HCT116 (cell line): ENCODE measurements around the gene SAMHD1. TPM values are rescaled to one million over a fixed set of nuclear protein-coding genes. Genes with fewer than 3 reads are reported as not detected.

Experiments
- ATAC-seq: fragments of 200-7000 bp; cut with Tn5 transposase; 2 replicates; pipeline ENCODE4 v1.9.1; 2020; ENCODE audit warnings: mild to moderate bottlenecking, moderate library complexity
- BruUV-seq: library from RNA; stranded (reverse); fragments of 400-500 nt; replicated peaks from 2 replicates; lab custom pipeline; 2021; lab: Mats Ljungman, UMichigan
- CTCF ChIA-PET: fragments of 300-600 bp; sonication (Branson Sonifier 250); formaldehyde crosslinking; loops from one replicate; lab custom pipeline; 2021; ENCODE audit warnings: antibody characterized with exemption; lab: Charles Lee
- POLR2A ChIA-PET: fragments of 300-600, 350-600 bp; sonication (Branson Sonifier 250); formaldehyde crosslinking; loops from one replicate; lab custom pipeline; 2021; ENCODE audit warnings: antibody characterized with exemption; lab: Charles Lee
- RAD21 ChIA-PET, 2 experiments: fragments of 300-600 bp; sonication (Branson Sonifier 250); formaldehyde crosslinking; loops; one replicate each; lab custom pipeline; 2023; ENCODE audit warnings: low total read pairs in 2 of 2; ENCODE audit not compliant: uncharacterized antibody in 2 of 2, unreplicated experiment in 2 of 2, low non-redundant PET in 1 of 2; lab: Charles Lee
- DNase-seq: peaks from one replicate; pipeline ENCODE4 v3.0.0-alpha.2; 2010; ENCODE audit warnings: low read depth, low spot score
- H2AFZ ChIP-seq: fragments of 200-600 bp; shearing (Covaris generic), sonication (generic); 2 replicates; pipeline ENCODE4 v1.6.1; 2017; ENCODE audit warnings: low read depth, mixed run types, mixed read lengths, antibody characterized with exemption, low read length; ENCODE audit not compliant: poor library complexity, severe bottlenecking
- H3K27ac ChIP-seq: 2 replicates; pipeline ENCODE4 v1.5.1; 2012; ENCODE audit warnings: low read depth, low read length
- H3K27me3 ChIP-seq: fragments of 200-600 bp; sonication (generic); 2 replicates; pipeline ENCODE4 v1.6.1; 2016; ENCODE audit warnings: mixed run types, low read length, mixed read lengths; ENCODE audit not compliant: insufficient read depth
- H3K36me3 ChIP-seq, 2 experiments: fragments of 200-500 bp in 1 of 2; fragments of 200-600 bp in 1 of 2; sonication (Bioruptor generic) in 1 of 2; sonication (generic) in 1 of 2; 2 replicates each; pipeline versions ENCODE4 v1.5.1 to v1.6.1; 2014 to 2016; ENCODE audit warnings: low read length in 2 of 2, inconsistent platforms in 1 of 2, mixed read lengths in 1 of 2, mixed run types in 1 of 2; ENCODE audit not compliant: insufficient read depth in 2 of 2, control insufficient read depth in 1 of 2
- H3K4me1 ChIP-seq, 2 experiments: fragments of 200-600 bp in 1 of 2; sonication (generic) in 1 of 2; 2 replicates each; pipeline versions ENCODE4 v1.5.1 to v1.6.1; 2012 to 2017; ENCODE audit warnings: low read length in 2 of 2, inconsistent platforms in 1 of 2, mild to moderate bottlenecking in 1 of 2, mixed read lengths in 1 of 2, mixed run types in 1 of 2, moderate library complexity in 1 of 2; ENCODE audit not compliant: insufficient read depth in 2 of 2, control insufficient read depth in 1 of 2
- H3K4me2 ChIP-seq: fragments of 200-600 bp; sonication (generic); 2 replicates; pipeline ENCODE4 v1.6.1; 2017; ENCODE audit warnings: mixed run types, low read length, mixed read lengths
- H3K4me3 ChIP-seq, 2 experiments: fragments of 200-600 bp in 1 of 2; sonication (generic) in 1 of 2; replicated peaks in 1 of 2; 2 replicates each; pipeline ENCODE4 v1.5.1; 2011 to 2016; ENCODE audit warnings: low read length in 2 of 2, control low read depth in 1 of 2, low read depth in 1 of 2, mild to moderate bottlenecking in 1 of 2, mixed read lengths in 1 of 2, mixed run types in 1 of 2
- H3K79me2 ChIP-seq: fragments of 200-600 bp; sonication (generic); 2 replicates; pipeline ENCODE4 v1.6.1; 2017; ENCODE audit warnings: mild to moderate bottlenecking, mixed run types, low read length, moderate library complexity, mixed read lengths; ENCODE audit not compliant: insufficient read depth
- H3K9ac ChIP-seq: fragments of 200-600 bp; sonication (generic); 2 replicates; pipeline ENCODE4 v1.6.1; 2016; ENCODE audit warnings: low read length, mixed read lengths
- H3K9me2 ChIP-seq: fragments of 200-600 bp; sonication (generic), shearing (Covaris generic); 2 replicates; pipeline ENCODE4 v1.6.1; 2017; ENCODE audit warnings: mixed run types, mild to moderate bottlenecking, moderate library complexity; ENCODE audit not compliant: insufficient read depth
- H3K9me3 ChIP-seq, 2 experiments: fragments of 200-500 bp in 1 of 2; fragments of 200-600 bp in 1 of 2; sonication (Bioruptor generic) in 1 of 2; sonication (generic) in 1 of 2; 2 replicates each; pipeline ENCODE4 v1.6.1; 2014 to 2017; ENCODE audit warnings: low read length in 2 of 2, mixed read lengths in 2 of 2, inconsistent platforms in 1 of 2, low read depth in 1 of 2, mild to moderate bottlenecking in 1 of 2, mixed run types in 1 of 2, moderate library complexity in 1 of 2; ENCODE audit not compliant: control insufficient read depth in 1 of 2, insufficient read depth in 1 of 2
- H4K20me1 ChIP-seq: fragments of 200-600 bp; sonication (generic), shearing (Covaris generic); 2 replicates; pipeline ENCODE4 v1.6.1; 2017; ENCODE audit warnings: mixed run types, mild to moderate bottlenecking, moderate library complexity; ENCODE audit not compliant: insufficient read depth
- CEBPB ChIP-seq: IDR thresholded peaks from 2 replicates; pipeline ENCODE4 v1.6.1; 2012; ENCODE audit warnings: low read depth
- EGR1 ChIP-seq: IDR thresholded peaks from 2 replicates; pipeline ENCODE4 v1.6.1; 2012; ENCODE audit warnings: low read depth
- ELF1 ChIP-seq: IDR thresholded peaks from 2 replicates; pipeline ENCODE4 v1.6.1; 2012; ENCODE audit warnings: low read depth, borderline replicate concordance
- EZH2 ChIP-seq: fragments of 200-600 bp; sonication (generic); IDR thresholded peaks from 2 replicates; pipeline ENCODE4 v1.6.1; 2017; ENCODE audit warnings: antibody characterized with exemption, mixed run types
- FOSL1 ChIP-seq: IDR thresholded peaks from 2 replicates; pipeline ENCODE4 v1.6.1; 2012; ENCODE audit warnings: low read depth
- JUND ChIP-seq: IDR thresholded peaks from 2 replicates; pipeline ENCODE4 v1.6.1; 2012
- SIN3A ChIP-seq: IDR thresholded peaks from 2 replicates; pipeline ENCODE4 v1.6.1; 2012; ENCODE audit warnings: low read depth
- SP1 ChIP-seq: IDR thresholded peaks from 2 replicates; pipeline ENCODE4 v1.6.1; 2012; ENCODE audit warnings: low read depth
- SRF ChIP-seq: IDR thresholded peaks from 2 replicates; pipeline ENCODE4 v1.6.1; 2012; ENCODE audit warnings: low read depth
- TCF7L2 ChIP-seq: IDR thresholded peaks from 2 replicates; pipeline ENCODE4 v1.7.0; 2011; ENCODE audit warnings: borderline replicate concordance, inconsistent platforms; ENCODE audit not compliant: insufficient read depth, insufficient read length; ENCODE audit errors: extremely low read depth
- YY1 ChIP-seq: IDR thresholded peaks from 2 replicates; pipeline ENCODE4 v1.6.1; 2011; ENCODE audit warnings: low read length, low read depth, moderate library complexity, mild to moderate bottlenecking; ENCODE audit not compliant: insufficient replicate concordance; ENCODE audit errors: extremely low read depth
- ZFX ChIP-seq: fragments of 450-650 bp; IDR thresholded peaks from 2 replicates; pipeline ENCODE4 v1.6.1; 2017
- intact Hi-C: fragments of 100-400 bp; cut with micrococcal nuclease; formaldehyde crosslinking; loops from 2 replicates; pipeline ENCODE4 v1.10.0; 2022
- total RNA-seq: library from RNA; stranded (reverse); gene quantifications from one replicate; pipeline ENCODE4 v1.2.1, GENCODE V29; 2021; ENCODE audit not compliant: unreplicated experiment
- TF ChIP-seq, protein P1 (sequence below): IDR thresholded peaks from 2 replicates; pipeline ENCODE4 v1.6.1; 2012
- TF ChIP-seq, protein P2 (sequence below), 3 experiments: fragments of 200-600 bp in 1 of 3; sonication (generic) in 1 of 3; IDR thresholded peaks in 2 of 3; conservative IDR thresholded peaks in 1 of 3; 2 replicates each; pipeline ENCODE4 v1.5.1; 2012 to 2017; ENCODE audit warnings: low read depth in 2 of 3, low read length in 2 of 3, antibody characterized with exemption in 1 of 3, borderline replicate concordance in 1 of 3, control low read depth in 1 of 3, mild to moderate bottlenecking in 1 of 3, mixed read lengths in 1 of 3, mixed run types in 1 of 3, moderate library complexity in 1 of 3; ENCODE audit not compliant: insufficient read depth in 1 of 3
- TF ChIP-seq, protein P3 (sequence below): IDR thresholded peaks from 2 replicates; pipeline ENCODE4 v1.6.1; 2012

Gene SAMHD1
- total RNA-seq, 1 experiment from 2014 or later, result 21.4 TPM

DNA sequence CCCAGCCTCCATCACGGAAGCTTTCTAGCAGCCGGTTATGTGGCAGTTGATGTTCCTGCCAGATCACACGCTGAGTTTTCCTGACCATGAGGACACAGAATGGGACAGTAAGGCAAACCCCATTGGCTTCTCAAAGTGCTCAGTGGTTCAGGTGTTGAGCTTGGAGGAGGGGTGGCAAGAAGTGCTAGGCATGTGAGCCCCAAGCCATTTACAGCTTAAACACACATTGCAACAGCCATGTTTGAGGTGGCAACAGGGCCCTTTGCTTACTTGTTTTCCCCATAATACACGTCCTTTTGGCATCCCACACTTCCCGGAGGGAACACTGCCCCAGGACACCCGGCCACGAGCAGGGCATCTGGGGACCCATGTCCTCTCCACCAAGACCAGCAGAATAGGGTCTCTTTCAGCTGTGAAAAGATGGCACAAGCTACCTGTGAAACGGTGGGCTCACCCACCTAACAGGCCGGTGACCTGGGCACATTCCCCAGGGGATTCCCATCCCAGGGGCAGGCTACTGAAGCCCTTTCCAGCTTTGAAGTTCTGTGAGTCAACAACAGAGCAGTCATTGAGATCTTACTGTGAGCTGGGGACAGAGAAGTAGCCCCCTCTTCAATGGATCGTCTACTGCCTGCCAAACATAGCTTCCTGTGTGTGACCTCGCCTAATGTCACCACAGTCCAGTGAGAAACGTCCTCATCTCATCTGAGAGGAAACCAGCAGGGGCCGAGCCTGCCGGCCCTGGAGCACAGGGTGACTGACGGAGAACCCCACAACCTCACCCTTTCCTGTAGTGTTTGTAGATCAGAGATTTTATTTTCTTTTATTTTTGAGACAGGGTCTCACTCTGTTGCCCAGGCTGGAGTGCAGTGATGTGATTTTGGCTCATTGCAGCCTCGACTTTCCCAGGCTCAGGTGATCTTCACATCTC is 79.6 kb downstream of the SAMHD1 start:
- DNase-seq, result no peak
- Histone ChIP-seq H3K36me3 (no peaks in the 10 kb centered on the region), H2AFZ (no peak overlapping the region), H3K4me1 (peaks cover 0 to 23% of the 10 kb centered on the region in 2 experiments; a peak in 1 of 4 replicates), H3K27ac (no peak overlapping the region), H3K79me2 (no peaks in the 10 kb centered on the region), H3K4me2 (no peak overlapping the region), H3K27me3 (no peaks in the 10 kb centered on the region), H4K20me1 (no peaks in the 10 kb centered on the region), H3K9ac (no peak overlapping the region), H3K4me3 (no peak overlapping the region), H3K9me2 (no peaks in the 10 kb centered on the region), H3K9me3 (no peaks in the 10 kb centered on the region)
- intact Hi-C loops, result no loop called here
- ATAC-seq, result no peak
- ChIA-PET POLR2A (no interaction called here), RAD21 (no interaction called here), CTCF (interaction anchor here (1.1 to 1.4 kb wide), 2 partner anchors 15 kb away, joined by 3 to 4 read pairs; no protein-coding TSS in a partner anchor)
- BruUV-seq, result no TSS peak
- TF ChIP-seq ELF1 (no peak), JUND (no peak), YY1 (no peak)

DNA sequence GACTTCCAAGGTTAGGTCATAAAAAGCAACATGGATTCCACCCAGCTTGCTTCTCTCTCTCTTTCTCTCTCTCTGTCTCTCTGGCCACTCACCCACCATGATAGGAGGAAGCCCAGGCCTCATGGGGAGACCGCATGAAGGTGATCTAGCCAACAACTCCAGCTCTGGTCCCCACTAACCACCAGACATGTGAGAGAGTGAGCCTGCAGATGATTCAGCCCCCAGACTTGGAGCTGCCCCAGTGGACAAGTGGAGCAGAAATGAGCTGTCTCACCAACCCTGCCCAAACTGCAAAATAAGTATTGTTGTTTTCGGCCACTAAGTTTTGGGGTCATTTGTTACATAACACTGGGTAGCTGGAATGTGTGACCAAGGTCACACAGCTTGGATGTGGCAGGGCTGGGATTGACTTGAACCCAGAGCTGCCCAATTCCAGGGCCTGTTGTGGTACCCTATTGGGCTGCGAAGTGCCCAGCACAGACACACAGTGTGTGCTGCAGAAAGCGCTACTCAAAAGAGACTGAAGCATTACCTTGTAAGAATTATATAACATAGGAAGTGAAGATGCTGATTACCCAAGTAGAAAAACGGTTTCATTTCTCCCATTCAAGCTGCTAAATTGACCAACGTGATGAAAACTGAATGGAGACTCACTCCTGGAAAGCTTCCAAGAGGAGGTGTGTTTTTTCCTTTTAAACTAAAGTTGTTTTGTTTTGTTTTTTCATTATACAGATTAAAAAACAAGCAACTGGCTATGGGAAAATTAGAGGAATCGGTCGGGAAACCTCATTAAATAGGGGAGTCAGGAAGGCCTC is 84.6 kb downstream of the SAMHD1 start:
- H3K79me2 ChIP-seq, result peaks cover 1% of the 10 kb centered on the region; the same call in 1 of the 2 replicates
- BruUV-seq, result no TSS peak
- H3K36me3 ChIP-seq, result no peaks in the 10 kb centered on the region
- ChIA-PET RAD21 (interaction anchor here in 1 of 2 experiments (0.7 kb wide), 1 partner anchor 9 kb away, joined by 5 read pairs; the partner anchor contains the start of gene TLDC2), CTCF (no interaction called here), POLR2A (interaction anchor here (0.6 kb wide), 1 partner anchor 8 kb away, joined by 3 read pairs; no protein-coding TSS in a partner anchor)
- no peak for DNase-seq
- intact Hi-C loops, result no loop called here
- H3K27me3 ChIP-seq, result no peaks in the 10 kb centered on the region
- H3K4me2 ChIP-seq, result no peak overlapping the region
- no peak overlapping the region for H3K27ac ChIP-seq
- H2AFZ ChIP-seq, result no peak overlapping the region
- no peak for ATAC-seq
- H3K4me3 ChIP-seq, result no peak overlapping the region
- no peaks in the 10 kb centered on the region for H3K9me2 ChIP-seq
- no peaks in the 10 kb centered on the region for H3K9me3 ChIP-seq
- no peaks in the 10 kb centered on the region for H4K20me1 ChIP-seq
- peaks cover 10 to 23% of the 10 kb centered on the region in 2 experiments for H3K4me1 ChIP-seq
- H3K9ac ChIP-seq, result no peak overlapping the region
- TF ChIP-seq ELF1 (no peak), FOSL1 (no peak), EGR1 (no peak), SIN3A (no peak), TCF7L2 (no peak), ZFX (no peak), YY1 (no peak), SRF (no peak), CEBPB (no peak), SP1 (no peak), EZH2 (no peak)
- TF ChIP-seq, protein P1, sequence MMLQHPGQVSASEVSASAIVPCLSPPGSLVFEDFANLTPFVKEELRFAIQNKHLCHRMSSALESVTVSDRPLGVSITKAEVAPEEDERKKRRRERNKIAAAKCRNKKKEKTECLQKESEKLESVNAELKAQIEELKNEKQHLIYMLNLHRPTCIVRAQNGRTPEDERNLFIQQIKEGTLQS, result no peak
- TF ChIP-seq, protein P2, sequence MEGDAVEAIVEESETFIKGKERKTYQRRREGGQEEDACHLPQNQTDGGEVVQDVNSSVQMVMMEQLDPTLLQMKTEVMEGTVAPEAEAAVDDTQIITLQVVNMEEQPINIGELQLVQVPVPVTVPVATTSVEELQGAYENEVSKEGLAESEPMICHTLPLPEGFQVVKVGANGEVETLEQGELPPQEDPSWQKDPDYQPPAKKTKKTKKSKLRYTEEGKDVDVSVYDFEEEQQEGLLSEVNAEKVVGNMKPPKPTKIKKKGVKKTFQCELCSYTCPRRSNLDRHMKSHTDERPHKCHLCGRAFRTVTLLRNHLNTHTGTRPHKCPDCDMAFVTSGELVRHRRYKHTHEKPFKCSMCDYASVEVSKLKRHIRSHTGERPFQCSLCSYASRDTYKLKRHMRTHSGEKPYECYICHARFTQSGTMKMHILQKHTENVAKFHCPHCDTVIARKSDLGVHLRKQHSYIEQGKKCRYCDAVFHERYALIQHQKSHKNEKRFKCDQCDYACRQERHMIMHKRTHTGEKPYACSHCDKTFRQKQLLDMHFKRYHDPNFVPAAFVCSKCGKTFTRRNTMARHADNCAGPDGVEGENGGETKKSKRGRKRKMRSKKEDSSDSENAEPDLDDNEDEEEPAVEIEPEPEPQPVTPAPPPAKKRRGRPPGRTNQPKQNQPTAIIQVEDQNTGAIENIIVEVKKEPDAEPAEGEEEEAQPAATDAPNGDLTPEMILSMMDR (IDR thresholded peaks at IDR 0.05 in 2 of 3, conservative IDR thresholded peaks at IDR 0.05 in 1 of 3; ENCODE audit: borderline replicate concordance in 1 of 3, insufficient read depth in 1 of 3, low read depth in 2 of 3, low read length in 2 of 3), result no peak
- TF ChIP-seq, protein P3, sequence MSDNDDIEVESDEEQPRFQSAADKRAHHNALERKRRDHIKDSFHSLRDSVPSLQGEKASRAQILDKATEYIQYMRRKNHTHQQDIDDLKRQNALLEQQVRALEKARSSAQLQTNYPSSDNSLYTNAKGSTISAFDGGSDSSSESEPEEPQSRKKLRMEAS, result no peak
